Parathyroid adenoma (tissue), 2 donors: ENCODE measurements around the gene MYBPC3.

ENCODE experiments used
- H2AFZ ChIP-seq: fragments of 300-600 bp; sonication (generic); one replicate; pipeline ENCODE4 v1.7.0; 2017; ENCODE audit warnings: antibody characterized with exemption, mild to moderate bottlenecking
- H3K27ac ChIP-seq: fragments of 300-600 bp; sonication (generic); one replicate; pipeline ENCODE4 v1.7.0; 2017
- H3K27me3 ChIP-seq: fragments of 300-600 bp; sonication (generic); one replicate; pipeline ENCODE4 v1.7.0; 2017; ENCODE audit warnings: low read length; ENCODE audit not compliant: control insufficient read depth, insufficient read depth
- H3K36me3 ChIP-seq: fragments of 300-600 bp; sonication (generic); one replicate; pipeline ENCODE4 v1.7.0; 2017; ENCODE audit warnings: low read length; ENCODE audit not compliant: control insufficient read depth, insufficient read depth
- H3K4me1 ChIP-seq: fragments of 300-600 bp; sonication (generic); one replicate; pipeline ENCODE4 v1.7.0; 2017; ENCODE audit warnings: control low read depth
- H3K4me2 ChIP-seq: fragments of 300-600 bp; sonication (generic); one replicate; pipeline ENCODE4 v1.7.0; 2017; ENCODE audit warnings: low read length
- H3K4me3 ChIP-seq: fragments of 300-600 bp; sonication (generic); one replicate; pipeline ENCODE4 v1.7.0; 2017; ENCODE audit warnings: low read depth, low read length
- H3K79me2 ChIP-seq: fragments of 300-600 bp; sonication (generic); one replicate; pipeline ENCODE4 v1.7.0; 2017; ENCODE audit warnings: control low read depth
- H3K9ac ChIP-seq: fragments of 300-600 bp; sonication (generic); one replicate; pipeline ENCODE4 v1.7.0; 2017; ENCODE audit warnings: mild to moderate bottlenecking
- H3K9me3 ChIP-seq: fragments of 300-600 bp; sonication (generic); one replicate; pipeline ENCODE4 v1.7.0; 2017; ENCODE audit warnings: low read length; ENCODE audit not compliant: control insufficient read depth
- CTCF ChIP-seq: fragments of 300-600 bp; sonication (generic); IDR thresholded peaks from one replicate; pipeline ENCODE4 v1.7.0; 2017; ENCODE audit warnings: antibody characterized with exemption, mild to moderate bottlenecking
- donor health status: primary hyperparathyroidism.

The MYBPC3 gene

DNA sequence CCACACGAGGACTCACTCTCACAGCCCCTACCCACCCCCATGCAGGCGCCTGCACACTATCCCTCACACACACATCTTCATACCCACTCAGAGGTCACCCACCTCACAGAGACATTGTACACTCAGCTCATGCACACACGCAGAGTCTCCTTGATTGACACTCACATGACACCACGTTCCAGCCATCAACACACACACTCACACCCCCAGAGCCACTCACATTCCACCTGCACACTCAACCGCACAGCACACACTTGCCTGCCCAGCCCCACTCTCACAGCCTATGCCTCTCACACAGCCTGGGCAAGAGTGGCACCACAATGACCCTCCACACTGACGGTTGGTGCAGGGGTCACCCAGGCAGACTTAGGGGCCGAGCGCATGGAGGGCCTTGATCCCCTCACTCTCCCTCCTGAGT lies 23.6 kb upstream of the MYBPC3 start:
- Histone ChIP-seq H3K4me3 (no peak overlapping the region), H3K9me3 (no peaks in the 10 kb centered on the region), H3K27me3 (no peaks in the 10 kb centered on the region), H3K79me2 (no peaks in the 10 kb centered on the region), H3K9ac (no peak overlapping the region), H3K36me3 (no peaks in the 10 kb centered on the region), H3K4me2 (no peak overlapping the region), H3K4me1 (no peaks in the 10 kb centered on the region), H2AFZ (no peak overlapping the region), H3K27ac (no peak overlapping the region)
- TF ChIP-seq CTCF: no peak

DNA sequence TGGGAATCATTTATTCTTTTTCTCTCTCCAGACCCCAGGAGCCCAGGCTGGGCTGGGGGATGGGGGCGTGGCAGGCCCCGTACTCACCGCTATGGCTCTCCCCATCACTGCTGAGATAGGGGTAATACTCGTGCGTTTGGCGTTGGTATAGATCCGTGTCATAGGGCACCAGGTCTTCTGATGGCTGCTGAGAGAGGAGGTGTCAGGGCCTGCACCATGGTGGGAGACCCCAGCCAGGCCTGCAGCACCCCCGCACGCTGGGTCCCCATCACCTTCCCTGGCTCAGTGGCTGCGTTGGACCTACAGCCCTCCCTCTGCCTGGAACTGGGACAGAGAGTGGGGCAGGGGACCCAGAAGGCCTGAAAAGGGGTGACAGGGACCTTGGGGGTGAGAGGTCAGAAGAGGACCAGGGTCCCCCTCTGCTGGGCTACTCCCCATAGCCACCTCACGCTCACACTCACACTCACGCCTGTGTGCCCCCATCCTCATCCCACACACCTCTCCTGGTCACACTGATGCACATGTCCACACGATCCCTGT lies 23.1 kb upstream of the MYBPC3 start:
- Histone ChIP-seq H3K27ac (no peak overlapping the region), H3K36me3 (no peaks in the 10 kb centered on the region), H2AFZ (no peak overlapping the region), H3K79me2 (no peaks in the 10 kb centered on the region), H3K4me3 (no peak overlapping the region), H3K9ac (no peak overlapping the region), H3K9me3 (no peaks in the 10 kb centered on the region), H3K4me2 (no peak overlapping the region), H3K27me3 (no peaks in the 10 kb centered on the region), H3K4me1 (no peaks in the 10 kb centered on the region)
- TF ChIP-seq CTCF: no peak

- H3K79me2 ChIP-seq: no peaks in the 10 kb centered on the region
- no peak overlapping the region for H2AFZ ChIP-seq
- H3K4me2 ChIP-seq: no peak overlapping the region
- H3K27me3 ChIP-seq: no peaks in the 10 kb centered on the region
- H3K9ac ChIP-seq: no peak overlapping the region
- no peak overlapping the region for H3K4me3 ChIP-seq
- no peak for TF ChIP-seq CTCF
- no peaks in the 10 kb centered on the region for H3K4me1 ChIP-seq
- no peak overlapping the region for H3K27ac ChIP-seq
- H3K9me3 ChIP-seq: no peaks in the 10 kb centered on the region
- H3K36me3 ChIP-seq: no peaks in the 10 kb centered on the region
These were observed 22.5 kb upstream of the MYBPC3 start for GRCh38 chr11:47375020-47375419.

DNA sequence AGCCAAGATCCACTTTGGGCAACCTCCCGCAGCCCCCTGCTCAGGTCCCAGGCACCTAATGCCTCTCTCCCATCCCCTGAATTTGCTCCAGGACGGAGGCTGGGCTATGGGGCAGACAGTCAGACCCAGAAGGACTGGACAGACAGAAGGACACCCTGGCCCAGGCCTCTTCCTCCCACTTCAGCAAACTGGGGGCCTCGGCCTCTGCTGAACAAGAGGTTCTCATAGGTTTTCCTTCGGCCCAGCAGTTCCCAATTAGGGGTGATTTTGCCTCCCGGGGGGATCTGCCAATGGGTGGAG lies 22.2 kb upstream of the MYBPC3 start:
- Histone ChIP-seq H3K27me3 (no peaks in the 10 kb centered on the region), H3K36me3 (no peaks in the 10 kb centered on the region), H3K4me2 (no peak overlapping the region), H2AFZ (no peak overlapping the region), H3K27ac (no peak overlapping the region), H3K4me1 (no peaks in the 10 kb centered on the region), H3K4me3 (no peak overlapping the region), H3K9me3 (no peaks in the 10 kb centered on the region), H3K79me2 (no peaks in the 10 kb centered on the region), H3K9ac (no peak overlapping the region)
- no peak for TF ChIP-seq CTCF

DNA sequence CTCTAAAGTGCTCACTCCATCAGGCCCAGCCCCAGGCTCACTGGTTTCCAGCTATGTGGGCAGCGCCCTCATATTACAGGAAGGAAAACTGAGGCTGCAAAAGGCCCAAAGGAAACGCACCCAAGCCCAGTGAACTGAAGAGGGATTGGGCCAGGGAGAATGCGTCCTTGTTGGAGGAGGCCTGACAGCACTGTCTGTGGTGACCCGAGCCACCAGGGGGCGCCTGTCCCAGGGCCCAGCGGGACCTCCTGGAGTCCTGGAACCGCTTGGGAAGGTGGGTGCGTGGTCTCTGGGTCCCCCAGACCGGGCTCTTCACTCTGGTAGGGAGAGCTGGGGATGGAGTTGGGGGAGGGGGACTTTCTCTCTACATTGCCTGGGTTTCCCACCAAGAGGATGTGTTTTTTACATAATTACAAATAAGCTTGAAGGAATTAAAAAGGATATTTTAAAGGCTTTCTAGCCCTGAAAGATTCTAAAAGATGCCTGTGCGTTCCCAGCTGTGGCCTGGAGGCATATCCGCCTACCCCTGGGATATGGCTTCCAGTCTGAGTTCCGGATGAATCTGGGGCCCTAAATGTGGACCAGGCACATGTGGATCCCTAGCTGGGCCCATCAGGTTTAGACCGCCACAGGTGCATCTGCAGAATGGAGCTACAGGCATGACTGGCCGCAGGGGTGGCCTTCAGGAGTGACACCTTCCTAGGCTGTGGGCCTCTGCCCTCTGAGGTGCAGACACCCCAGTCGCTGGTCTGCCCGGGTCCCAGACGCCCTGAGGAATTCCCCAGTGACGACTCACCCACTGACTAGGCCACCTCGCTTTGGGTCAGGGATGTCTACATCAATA lies 21.6 kb upstream of the MYBPC3 start:
- Histone ChIP-seq H2AFZ (peak overlapping the region; percentile 79), H3K9ac (no peak overlapping the region)

More for the DNA sequence above, 21.6 kb upstream of the MYBPC3 start:
- H3K4me1 ChIP-seq: no peaks in the 10 kb centered on the region
- H3K27me3 ChIP-seq: no peaks in the 10 kb centered on the region
- no peaks in the 10 kb centered on the region for H3K79me2 ChIP-seq
- H3K36me3 ChIP-seq: no peaks in the 10 kb centered on the region
- peak; percentile 88 for TF ChIP-seq CTCF
- H3K4me2 ChIP-seq: no peak overlapping the region
- no peak overlapping the region for H3K4me3 ChIP-seq
- H3K27ac ChIP-seq: no peak overlapping the region
- no peaks in the 10 kb centered on the region for H3K9me3 ChIP-seq
